HFFc6 (cell line): ENCODE measurements around the gene HMGB4. TPM values are rescaled to one million over a fixed set of nuclear protein-coding genes. Genes with fewer than 3 reads are reported as not detected.
A peak's percentile ranks its signal among the peaks of the same experiment; 100 is the strongest.

Source experiments
- DNase-seq: peaks from one replicate; pipeline ENCODE4 v3.0.0-alpha.2; 2018
- H3K27ac Mint-ChIP-seq: 2 replicates; pipeline ENCODE4 v1.8.0; 2020; ENCODE audit warnings: mild to moderate bottlenecking, mixed read lengths
- H3K27me3 Mint-ChIP-seq: 2 replicates; pipeline ENCODE4 v1.8.0; 2021; ENCODE audit warnings: mild to moderate bottlenecking, moderate library complexity, mixed read lengths; ENCODE audit not compliant: insufficient read depth
- H3K36me3 Mint-ChIP-seq: 2 replicates; pipeline ENCODE4 v1.8.0; 2021; ENCODE audit warnings: low read depth, mixed read lengths
- H3K4me1 Mint-ChIP-seq: 2 replicates; pipeline ENCODE4 v1.8.0; 2020; ENCODE audit warnings: low read depth, mixed read lengths
- H3K4me3 Mint-ChIP-seq: 2 replicates; pipeline ENCODE4 v1.8.0; 2020; ENCODE audit warnings: mild to moderate bottlenecking, moderate library complexity, mixed read lengths
- H3K9me3 Mint-ChIP-seq: 2 replicates; pipeline ENCODE4 v1.8.0; 2020; ENCODE audit warnings: mild to moderate bottlenecking, mixed read lengths
- CTCF ChIP-seq: fragments of 200-600 bp; sonication (generic); IDR thresholded peaks from 2 replicates; pipeline ENCODE4 v1.5.0; 2021; ENCODE audit warnings: antibody characterized with exemption, mild to moderate bottlenecking
- total RNA-seq, 6 experiments: library from RNA; stranded (reverse); fragmentation: NEBNext Ultra II Directional; extraction: Animal tissue kit (Norgen Biotek cat#: 25700); gene quantifications; 2 replicates in 1 of 6; 3 replicates in 5 of 6; pipeline ENCODE4 v1.2.3, GENCODE V29; 2021

The HMGB4 gene
- total RNA-seq, 6 experiments from 2014 or later, result not detected

- Mint-ChIP-seq H3K27me3 (no peaks in the 10 kb centered on the region), H3K4me3 (no peak overlapping the region), H3K36me3 (no peaks in the 10 kb centered on the region; the same call in 1 of the 2 replicates), H3K4me1 (peaks cover 20% of the 10 kb centered on the region; the same call in 1 of the 2 replicates), H3K27ac (no peak overlapping the region), H3K9me3 (peaks cover 19% of the 10 kb centered on the region; the same call in 1 of the 2 replicates)
- DNase-seq, result no peak
- TF ChIP-seq CTCF, result no peak
Measured at GRCh38 chr1:33899746-33900145, 35.9 kb downstream of the HMGB4 start.

GRCh38 chr1:33902486-33903209 is 38.8 kb downstream of the HMGB4 start:
- Mint-ChIP-seq H3K9me3 (peaks cover 20% of the 10 kb centered on the region), H3K4me3 (peak overlapping the region; percentile 6; the same call in 1 of the 2 replicates), H3K27me3 (peaks cover 2% of the 10 kb centered on the region; the same call in 1 of the 2 replicates), H3K36me3 (peaks cover 10% of the 10 kb centered on the region), H3K27ac (no peak overlapping the region), H3K4me1 (peaks cover 20% of the 10 kb centered on the region; the same call in 1 of the 2 replicates)
- no peak for TF ChIP-seq CTCF
- no peak for DNase-seq

GRCh38 chr1:33903210-33903589 is 39.3 kb downstream of the HMGB4 start:
- Mint-ChIP-seq H3K36me3 (peaks cover 10% of the 10 kb centered on the region), H3K27ac (no peak overlapping the region), H3K27me3 (peaks cover 2% of the 10 kb centered on the region; the same call in 1 of the 2 replicates), H3K4me3 (no peak overlapping the region; the same call in 1 of the 2 replicates), H3K4me1 (peaks cover 20% of the 10 kb centered on the region; the same call in 1 of the 2 replicates), H3K9me3 (peaks cover 20% of the 10 kb centered on the region)
- TF ChIP-seq CTCF, result no peak
- peak; percentile 24 for DNase-seq

- H3K9me3 Mint-ChIP-seq, result peaks cover 20% of the 10 kb centered on the region
- H3K36me3 Mint-ChIP-seq, result peaks cover 10% of the 10 kb centered on the region
- H3K4me3 Mint-ChIP-seq, result no peak overlapping the region
- DNase-seq, result no peak
- H3K27me3 Mint-ChIP-seq, result peaks cover 5% of the 10 kb centered on the region
- TF ChIP-seq CTCF, result no peak
- peaks cover 20% of the 10 kb centered on the region; the same call in 1 of the 2 replicates for H3K4me1 Mint-ChIP-seq
- no peak overlapping the region for H3K27ac Mint-ChIP-seq
Measured at GRCh38 chr1:33905241-33905640, 41.4 kb downstream of the HMGB4 start.

GRCh38 chr1:33906156-33906555 is 42.3 kb downstream of the HMGB4 start:
- peaks cover 5% of the 10 kb centered on the region for H3K27me3 Mint-ChIP-seq
- H3K27ac Mint-ChIP-seq, result no peak overlapping the region
- peaks cover 10% of the 10 kb centered on the region for H3K36me3 Mint-ChIP-seq
- no peak for DNase-seq
- no peak for TF ChIP-seq CTCF
- H3K4me3 Mint-ChIP-seq, result no peak overlapping the region
- H3K9me3 Mint-ChIP-seq, result peaks cover 14% of the 10 kb centered on the region
- peaks cover 20% of the 10 kb centered on the region; the same call in 1 of the 2 replicates for H3K4me1 Mint-ChIP-seq
